GM18909 (cell line): ENCODE results near the gene SMARCD2.

Experiments
- ATAC-seq: cut with Tn5 transposase; IDR thresholded peaks from one replicate; pipeline ENCODE4 v1.9.1; 2021; ENCODE audit warnings: mild to moderate bottlenecking; ENCODE audit not compliant: unreplicated experiment, poor library complexity

Gene SMARCD2

DNA sequence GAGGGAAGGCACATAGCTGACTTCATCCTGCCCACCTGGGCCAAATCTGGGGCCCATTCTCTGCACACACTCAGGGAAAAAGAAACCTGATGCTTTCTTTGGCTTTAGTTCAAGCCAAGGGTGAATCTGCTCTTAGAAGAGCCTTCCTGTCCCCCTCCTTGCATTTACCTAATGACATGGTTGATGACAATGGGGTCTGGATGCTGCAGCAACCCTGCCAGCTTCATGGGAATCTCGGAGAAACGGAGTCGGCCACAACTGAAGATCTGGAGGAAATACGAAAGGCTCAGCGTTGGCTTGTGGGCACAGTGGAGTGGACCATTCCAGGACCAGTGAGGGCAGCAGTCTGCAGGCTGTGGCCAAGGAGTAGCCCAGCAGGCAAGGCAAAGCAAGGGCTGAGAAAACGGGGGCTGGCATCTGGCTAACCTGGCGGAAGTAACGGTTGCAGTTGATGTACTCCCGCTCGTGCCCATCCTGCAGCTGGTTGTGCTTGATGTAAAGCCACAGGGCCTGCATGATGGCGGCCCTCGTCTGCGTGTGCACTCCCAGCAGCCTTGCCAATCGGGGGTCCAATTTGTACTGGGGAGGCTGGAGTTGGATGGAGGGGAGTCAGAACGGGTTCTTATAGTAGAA, 8.6 kb downstream of the SMARCD2 start:
- ATAC-seq, result no peak

- no peak for ATAC-seq
Measured at GRCh38 chr17:63833026-63833740, 9.3 kb downstream of the SMARCD2 start.

DNA sequence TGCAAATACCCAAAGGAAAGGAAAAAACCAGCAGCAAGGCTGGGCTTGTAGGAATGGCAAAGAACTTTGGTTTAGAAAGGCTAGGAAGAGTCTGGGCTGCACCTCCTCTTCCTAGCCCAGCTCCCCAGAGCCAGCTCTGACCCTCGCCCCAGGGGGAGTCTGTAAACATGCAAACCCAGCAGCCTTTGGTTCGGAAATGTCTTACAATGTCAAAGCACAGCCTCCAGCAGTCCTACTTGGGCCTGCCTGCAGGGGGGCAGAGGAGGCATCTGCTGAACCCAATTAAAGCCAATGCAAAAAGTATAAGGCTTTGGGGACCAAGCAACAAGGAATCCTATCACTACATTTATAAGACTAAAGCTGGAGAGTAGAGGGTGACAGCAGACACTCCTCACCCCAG, 10.0 kb downstream of the SMARCD2 start:
- no peak for ATAC-seq

DNA sequence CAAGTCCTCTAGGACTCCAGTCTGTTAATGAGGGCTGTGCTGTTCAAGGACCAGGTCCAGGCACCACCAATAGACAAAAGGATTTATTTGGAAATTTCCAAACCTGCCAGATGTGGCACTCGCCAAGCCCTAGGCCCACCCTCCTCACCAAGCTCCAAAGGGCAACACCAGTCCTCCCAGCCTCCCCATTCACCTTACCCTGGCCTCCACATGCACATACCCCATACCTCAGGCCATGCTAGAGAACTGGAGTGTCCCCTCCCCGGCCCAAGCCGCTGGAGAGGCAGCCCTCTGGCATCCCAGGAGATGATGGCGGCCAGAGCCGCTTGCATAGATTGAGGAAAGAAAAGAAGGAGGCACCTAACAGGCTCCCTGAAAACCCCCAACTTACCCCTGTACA, 10.5 kb downstream of the SMARCD2 start:
- ATAC-seq, result no peak

- ATAC-seq, result no peak
Measured at GRCh38 chr17:63831505-63831904, 11.0 kb downstream of the SMARCD2 start.

DNA sequence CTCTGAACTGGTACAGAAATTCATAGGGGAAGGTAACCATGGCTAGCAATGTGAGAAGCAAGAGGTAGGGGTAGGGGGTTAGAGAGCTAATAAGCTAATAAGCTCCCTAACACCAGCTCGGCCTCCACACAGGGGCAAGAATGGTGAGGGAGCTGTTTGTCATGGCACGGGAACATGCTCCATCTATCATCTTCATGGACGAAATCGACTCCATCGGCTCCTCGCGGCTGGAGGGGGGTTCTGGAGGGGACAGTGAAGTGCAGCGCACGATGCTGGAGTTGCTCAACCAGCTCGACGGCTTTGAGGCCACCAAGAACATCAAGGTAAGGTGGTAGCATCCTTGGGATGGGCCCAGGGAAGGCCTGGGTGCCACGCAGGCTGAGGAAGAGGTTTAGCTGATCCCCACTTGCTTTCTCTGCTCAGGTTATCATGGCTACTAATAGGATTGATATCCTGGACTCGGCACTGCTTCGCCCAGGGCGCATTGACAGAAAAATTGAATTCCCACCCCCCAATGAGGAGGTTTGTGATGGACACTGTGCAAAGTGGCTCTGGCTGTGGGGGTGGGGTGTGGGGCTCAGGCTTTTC, 11.5 kb downstream of the SMARCD2 start:
- no peak for ATAC-seq

GRCh38 chr17:63830278-63830677, 12.2 kb downstream of the SMARCD2 start:
- no peak for ATAC-seq

DNA sequence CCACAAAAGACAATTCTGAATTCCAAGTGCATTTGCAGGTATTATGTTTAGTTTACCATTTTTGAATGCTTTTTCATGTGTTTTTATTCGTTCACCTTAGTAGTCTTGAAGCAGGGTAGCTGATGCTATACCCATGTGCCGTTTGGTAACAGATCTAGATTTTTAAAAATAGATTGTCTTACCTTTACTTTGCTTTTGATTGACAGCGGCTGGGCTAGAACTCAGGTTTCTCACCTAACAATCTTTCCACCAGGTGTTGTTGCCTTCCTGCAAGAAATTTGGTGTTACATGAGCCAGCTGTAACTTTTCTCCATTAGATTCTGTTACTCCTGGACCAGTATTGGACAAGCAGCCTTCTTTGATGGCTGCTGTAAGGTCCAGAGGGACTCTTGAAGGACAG, 13.5 kb downstream of the SMARCD2 start:
- ATAC-seq, result no peak

GRCh38 chr17:63827801-63828221, 14.7 kb downstream of the SMARCD2 start:
- ATAC-seq, result no peak

GRCh38 chr17:63827002-63827800, 15.3 kb downstream of the SMARCD2 start, which contains the start of the genes FTSJ3 and PSMC5:
TSS of gene FTSJ3 (minus strand) at chr17:63827663. CDS start at chr17:63826902, 761 bp downstream.
TSS of gene PSMC5 (plus strand) at chr17:63827431. CDS start at chr17:63827491, 60 bp downstream.
- peak; percentile 91 for ATAC-seq

DNA sequence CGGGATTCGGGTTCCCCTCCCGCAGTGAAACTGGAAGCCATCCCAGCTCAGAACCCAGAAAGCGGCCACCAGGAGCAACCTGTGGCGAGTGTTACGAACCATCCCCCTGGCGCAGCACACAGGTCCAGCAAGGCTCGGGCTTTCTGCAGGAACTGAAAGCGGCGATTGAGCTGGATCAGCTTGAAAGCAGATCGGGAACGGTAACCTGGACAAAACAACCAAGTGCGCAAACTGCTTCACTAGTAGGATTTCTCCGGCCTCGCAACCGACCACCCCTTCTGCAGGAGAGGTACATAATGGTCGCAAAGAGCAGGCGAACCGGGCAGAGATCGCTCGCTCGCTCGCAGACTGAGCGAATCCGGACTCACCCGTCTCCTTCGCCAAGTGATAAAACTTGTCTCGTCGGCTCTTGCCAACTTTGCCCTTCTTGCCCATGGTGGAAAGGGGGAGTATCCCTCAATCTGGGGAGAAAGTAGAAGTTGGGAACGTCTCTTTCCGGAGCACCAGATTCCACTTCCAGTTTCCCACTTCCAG, 15.9 kb downstream of the SMARCD2 start:
- no peak for ATAC-seq

DNA sequence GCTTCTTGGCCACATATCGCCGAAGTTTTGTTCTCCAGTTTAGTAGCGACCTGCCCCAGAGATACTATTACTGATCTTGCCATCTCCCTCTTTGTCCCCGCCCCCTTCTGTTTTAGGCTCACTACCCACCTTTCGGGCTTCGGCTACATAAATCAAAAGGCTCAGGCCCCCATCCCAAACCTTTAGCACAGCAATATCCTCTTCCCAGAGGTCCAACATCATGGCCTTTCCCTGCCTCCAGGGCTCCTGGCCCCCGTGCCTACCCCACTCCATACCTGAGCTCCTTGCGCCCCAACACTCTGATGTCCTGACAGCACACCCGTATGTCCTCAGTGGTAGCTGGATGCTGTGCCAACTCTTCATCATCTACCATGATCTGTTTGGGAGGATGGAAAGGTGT, 18.1 kb downstream of the SMARCD2 start:
- no peak for ATAC-seq

DNA sequence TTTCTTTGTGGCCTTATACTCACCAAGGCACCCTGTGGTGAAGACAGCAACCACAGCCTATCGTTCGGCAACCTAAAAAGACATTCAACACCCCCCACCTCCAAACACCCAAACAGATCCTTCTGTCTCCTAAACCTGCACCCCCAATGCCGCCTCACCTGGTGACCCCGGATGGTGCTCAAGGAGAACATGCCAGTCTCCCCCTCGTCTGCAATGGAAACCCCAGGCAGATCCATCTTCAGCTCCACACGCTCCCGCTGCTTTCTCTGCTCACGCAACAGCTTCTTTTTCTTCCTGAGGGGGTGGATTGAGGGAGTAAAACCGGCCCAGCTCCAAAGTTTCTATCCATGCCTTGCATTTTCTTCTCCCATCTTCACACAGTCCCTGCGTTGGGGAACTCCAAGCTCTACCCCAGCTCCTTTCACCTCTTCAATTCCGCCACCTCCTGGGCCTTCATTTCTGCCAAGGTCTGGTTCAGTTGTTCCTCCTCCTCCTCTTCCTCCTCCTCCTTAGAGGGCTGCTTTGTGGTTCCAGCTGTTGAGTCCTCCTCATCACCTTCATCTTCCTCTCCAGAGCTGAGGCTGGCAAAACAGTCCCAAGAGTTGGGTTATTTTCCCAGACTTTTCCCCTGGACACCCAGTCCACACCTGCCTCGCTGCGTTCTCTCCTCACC, 18.7 kb downstream of the SMARCD2 start:
- no peak for ATAC-seq

- ATAC-seq, result no peak
Measured at GRCh38 chr17:63822537-63822936, 19.9 kb downstream of the SMARCD2 start.

DNA sequence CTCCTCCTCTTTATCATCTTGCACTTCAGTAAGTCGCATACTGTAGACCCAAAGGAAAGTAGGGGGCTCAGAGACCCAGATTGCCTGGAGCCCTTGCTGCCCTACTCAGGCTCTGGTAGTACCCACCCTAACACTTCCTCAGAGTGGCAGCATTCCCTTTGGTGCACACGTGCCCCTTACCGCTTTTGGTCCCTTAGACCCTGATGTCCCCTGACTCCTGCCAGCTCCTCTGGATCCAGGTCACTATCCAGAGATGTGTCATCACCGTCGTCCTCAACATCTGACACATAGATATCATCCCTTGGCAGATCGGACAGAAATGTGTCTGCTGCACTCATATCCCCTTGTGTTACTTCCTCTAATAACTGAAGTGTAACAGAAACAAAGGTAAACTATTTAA, 20.7 kb downstream of the SMARCD2 start:
- ATAC-seq, result no peak

DNA sequence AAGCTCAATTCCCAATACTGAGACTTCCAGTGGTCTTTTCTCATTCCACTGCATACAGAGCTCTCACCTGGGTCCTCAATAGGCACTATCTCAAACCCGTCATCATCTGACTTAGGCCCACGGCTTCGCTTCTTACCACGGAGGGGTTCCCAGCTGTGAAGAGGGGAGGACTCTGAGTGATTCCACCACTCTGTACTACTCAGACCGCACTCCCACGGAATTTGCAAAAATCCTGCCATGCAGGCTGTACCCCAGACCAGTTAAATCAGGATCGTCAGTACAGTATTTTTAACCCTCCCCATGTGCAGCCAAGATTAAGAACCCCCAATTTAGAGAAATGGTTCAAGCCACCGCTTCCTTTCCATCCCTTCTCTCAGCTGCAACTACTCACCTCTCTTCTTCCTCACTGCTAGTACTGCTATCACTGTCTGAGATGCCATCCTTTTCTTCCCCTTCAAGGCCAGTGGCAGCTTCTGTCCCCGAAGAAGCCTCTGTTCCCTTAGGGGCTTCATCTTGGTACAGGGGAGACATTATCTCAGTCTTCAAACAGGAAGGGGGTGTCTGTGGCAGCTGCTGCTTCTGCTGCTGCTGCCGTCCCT, 21.4 kb downstream of the SMARCD2 start:
- ATAC-seq, result no peak

- no peak for ATAC-seq
Measured at GRCh38 chr17:63819585-63820537, 22.6 kb downstream of the SMARCD2 start.

DNA sequence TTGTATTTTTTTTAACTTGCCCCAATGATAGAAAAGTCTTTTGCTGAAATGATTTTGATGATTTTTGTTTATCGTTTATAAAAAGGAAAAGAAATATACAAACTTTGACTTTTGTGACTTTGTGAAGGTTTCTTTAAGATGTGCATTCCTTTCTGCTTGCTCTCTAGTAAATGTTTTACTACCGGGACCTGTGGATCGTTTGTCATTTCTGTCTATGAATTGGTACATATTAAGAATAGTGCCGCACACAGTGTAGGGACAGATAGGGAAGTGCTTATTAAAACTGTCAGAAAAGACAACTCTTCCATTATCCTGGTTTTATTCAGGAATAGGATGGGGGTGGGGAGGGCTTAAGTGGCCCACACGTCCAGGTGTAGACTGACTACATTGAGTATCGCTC, 23.4 kb downstream of the SMARCD2 start:
- no peak for ATAC-seq
